Measurements from ENCODE around the gene ADAMTSL5. TPM values are rescaled to one million over a fixed set of nuclear protein-coding genes. Genes with fewer than 3 reads are reported as not detected.

ADAMTSL5 gene
- total RNA-seq, 1 donor from 2014 or later, result not detected

- ChIA-PET CTCF (no interaction called here), POLR2A (no interaction called here)
- no peak for ATAC-seq (ENCODE audit: low read depth)
- Mint-ChIP-seq H3K27ac (no peak overlapping the region), H3K4me3 (no peak overlapping the region), H3K36me3 (ENCODE audit: low read depth) (no peaks in the 10 kb centered on the region), H3K9me3 (no peaks in the 10 kb centered on the region), H3K27me3 (peaks cover 8% of the 10 kb centered on the region), H3K4me1 (no peaks in the 10 kb centered on the region)
- TF ChIP-seq CTCF (IDR thresholded peaks at IDR 0.05), result no peak
- DNase-seq, result no peak
- intact Hi-C loops (cut with micrococcal nuclease), result loop anchor here (2.0 kb wide), 1 partner anchor 41 kb away; no protein-coding TSS in a partner anchor
Measured at GRCh38 chr19:1555487-1556389, 42.9 kb upstream of the ADAMTSL5 start.

GRCh38 chr19:1554968-1555367, 42.1 kb upstream of the ADAMTSL5 start:
- H3K9me3 Mint-ChIP-seq, result no peaks in the 10 kb centered on the region
- CTCF ChIA-PET, result no interaction called here

GRCh38 chr19:1553415-1553814, 40.6 kb upstream of the ADAMTSL5 start:
- no peak for TF ChIP-seq CTCF (IDR thresholded peaks at IDR 0.05)
- H3K36me3 Mint-ChIP-seq (ENCODE audit: low read depth), result no peaks in the 10 kb centered on the region
- no peak for DNase-seq
- no peak overlapping the region for H3K4me3 Mint-ChIP-seq
- ATAC-seq (ENCODE audit: low read depth), result no peak
- H3K27me3 Mint-ChIP-seq, result peaks cover 8% of the 10 kb centered on the region
- H3K4me1 Mint-ChIP-seq, result no peaks in the 10 kb centered on the region
- intact Hi-C loops (cut with micrococcal nuclease), result no loop called here
- ChIA-PET CTCF (no interaction called here), POLR2A (interaction anchor here (0.6 kb wide), 1 partner anchor 208 kb away, joined by 5 read pairs; no protein-coding TSS in a partner anchor)
- H3K27ac Mint-ChIP-seq, result no peak overlapping the region
- H3K9me3 Mint-ChIP-seq, result no peaks in the 10 kb centered on the region

More at GRCh38 chr19:1554968-1555367, 42.1 kb upstream of the ADAMTSL5 start:
- TF ChIP-seq CTCF (IDR thresholded peaks at IDR 0.05), result no peak
- POLR2A ChIA-PET, result no interaction called here
- DNase-seq (no peak), ATAC-seq (ENCODE audit: low read depth) (no peak)
- no peaks in the 10 kb centered on the region for H3K36me3 Mint-ChIP-seq (ENCODE audit: low read depth)
- no peak overlapping the region for H3K4me3 Mint-ChIP-seq
- intact Hi-C loops (cut with micrococcal nuclease), result loop anchor here (2.0 kb wide), 1 partner anchor 40 kb away; no protein-coding TSS in a partner anchor
- H3K27ac Mint-ChIP-seq, result no peak overlapping the region
- H3K27me3 Mint-ChIP-seq, result peaks cover 8% of the 10 kb centered on the region
- no peaks in the 10 kb centered on the region for H3K4me1 Mint-ChIP-seq

GRCh38 chr19:1551068-1552040, 38.5 kb upstream of the ADAMTSL5 start:
- no peak for TF ChIP-seq CTCF (IDR thresholded peaks at IDR 0.05)
- Mint-ChIP-seq H3K27me3 (peaks cover 10% of the 10 kb centered on the region), H3K36me3 (ENCODE audit: low read depth) (no peaks in the 10 kb centered on the region), H3K4me3 (no peak overlapping the region), H3K27ac (no peak overlapping the region), H3K9me3 (no peaks in the 10 kb centered on the region), H3K4me1 (peaks cover under 1% of the 10 kb centered on the region)
- POLR2A ChIA-PET, result interaction anchor here (0.6 to 0.7 kb wide), 2 partner anchors 960 to 1056 kb away, joined by 3 to 4 read pairs; no protein-coding TSS in a partner anchor
- DNase-seq (no peak), ATAC-seq (ENCODE audit: low read depth) (no peak)
- intact Hi-C loops (cut with micrococcal nuclease), result no loop called here
- CTCF ChIA-PET, result no interaction called here

All from activated B cell treated with CpG ODN at 0.5 μM for 24 hours (primary cell).